K562 (cell line): ENCODE measurements around the gene SMAP2. TPM values are rescaled to one million over a fixed set of nuclear protein-coding genes. Genes with fewer than 3 reads are reported as not detected.

Experiments used
- ATAC-seq: fragments of 200-7000 bp; cut with Tn5 transposase; 3 replicates; pipeline ENCODE4 v1.9.1; 2020; ENCODE audit warnings: moderate library complexity
- BruUV-seq: library from RNA; stranded (reverse); fragments of 400-500 nt; replicated peaks from 2 replicates; lab custom pipeline; 2021; lab: Mats Ljungman, UMichigan
- CTCF ChIA-PET: fragments of 300-600 bp; formaldehyde crosslinking; extraction: SDS; loops from one replicate; lab custom pipeline; 2021; ENCODE audit warnings: low intra/inter-chr PET ratio; lab: Yijun Ruan, JAX
- POLR2A ChIA-PET: fragments of 300-600, 350-650 bp; sonication (Branson Sonifier 250); formaldehyde crosslinking; extraction: SDS; loops from one replicate; lab custom pipeline; 2021; ENCODE audit warnings: antibody characterized with exemption, inconsistent platforms; lab: Yijun Ruan, JAX
- DNase-seq, 4 experiments: peaks; one replicate each; pipeline versions ENCODE4 v3.0.0 to v3.0.0-alpha.2; 2011 to 2018; ENCODE audit warnings: low spot score in 3 of 4, mixed read lengths in 3 of 4; ENCODE audit errors: extremely low read depth in 1 of 4
- FAIRE-seq: peaks from 2 replicates; lab custom pipeline; 2011; peaks lifted over from hg19 to GRCh38; lab: Jason Lieb, UNC
- H2AFZ ChIP-seq: 2 replicates; pipeline ENCODE4 v1.6.0; 2011; ENCODE audit warnings: low read depth, low read length, control low read depth, inconsistent platforms
- H3K27ac ChIP-seq: fragments of 200-600 bp; 3 replicates; pipeline ENCODE4 v1.8.0; 2011; ENCODE audit warnings: low read depth, mild to moderate bottlenecking, control low read depth, inconsistent platforms, low read length, moderate library complexity, mixed read lengths; ENCODE audit errors: extremely low read depth
- H3K27me3 ChIP-seq, 2 experiments: fragments of 300-600 bp in 1 of 2; 2 replicates in 1 of 2; 3 replicates in 1 of 2; pipeline versions ENCODE4 v1.6.0 to v1.8.0; 2011; ENCODE audit warnings: inconsistent platforms in 2 of 2, low read length in 2 of 2, mild to moderate bottlenecking in 1 of 2, mixed read lengths in 1 of 2, moderate library complexity in 1 of 2; ENCODE audit not compliant: control insufficient read depth in 2 of 2, insufficient read depth in 2 of 2
- H3K36me3 ChIP-seq: fragments of 300-600 bp; 3 replicates; pipeline ENCODE4 v1.8.0; 2011; ENCODE audit warnings: mild to moderate bottlenecking, low read length, inconsistent platforms; ENCODE audit not compliant: control insufficient read depth, insufficient read depth
- H3K4me1 ChIP-seq, 2 experiments: fragments of 200-600 bp in 1 of 2; replicated peaks in 1 of 2; 2 replicates in 1 of 2; 3 replicates in 1 of 2; pipeline versions ENCODE4 v1.5.1 to v1.8.0; 2011; ENCODE audit warnings: inconsistent platforms in 2 of 2, low read length in 2 of 2, mild to moderate bottlenecking in 1 of 2, mixed read lengths in 1 of 2, moderate library complexity in 1 of 2; ENCODE audit not compliant: control insufficient read depth in 2 of 2, insufficient read depth in 2 of 2
- H3K4me2 ChIP-seq: 2 replicates; pipeline ENCODE4 v1.6.1; 2011; ENCODE audit warnings: low read length, control low read depth, inconsistent platforms, mixed read lengths; ENCODE audit not compliant: insufficient read depth
- H3K4me3 ChIP-seq: fragments of 200-600 bp; sonication (generic), shearing (Covaris generic); 2 replicates; pipeline ENCODE4 v1.5.1; 2016; ENCODE audit warnings: control low read depth, inconsistent platforms
- H3K79me2 ChIP-seq: fragments of 200-600 bp; 3 replicates; pipeline ENCODE4 v1.8.0; 2011; ENCODE audit warnings: low read length, inconsistent platforms; ENCODE audit not compliant: control insufficient read depth, insufficient read depth
- H3K9ac ChIP-seq, 2 experiments: 2 replicates each; pipeline versions ENCODE4 v1.6.0 to v1.6.1; 2011; ENCODE audit warnings: low read depth in 2 of 2, low read length in 2 of 2, control low read depth in 1 of 2, inconsistent platforms in 1 of 2, mild to moderate bottlenecking in 1 of 2, mixed read lengths in 1 of 2; ENCODE audit not compliant: insufficient read depth in 1 of 2
- H3K9me1 ChIP-seq: one replicate; pipeline ENCODE4 v1.6.0; 2011; ENCODE audit warnings: inconsistent platforms, mild to moderate bottlenecking, low read length, moderate library complexity; ENCODE audit not compliant: control insufficient read depth, insufficient read depth
- H3K9me3 ChIP-seq: replicated peaks from 2 replicates; pipeline ENCODE4 v1.5.1; 2011; ENCODE audit warnings: low read depth, low read length, inconsistent platforms; ENCODE audit not compliant: control insufficient read depth, insufficient read depth
- H4K20me1 ChIP-seq: replicated peaks from 2 replicates; pipeline ENCODE4 v1.6.1; 2011; ENCODE audit warnings: low read length, inconsistent platforms, mixed read lengths; ENCODE audit not compliant: control insufficient read depth, insufficient read depth
- CCNT2 ChIP-seq: IDR thresholded peaks from 2 replicates; pipeline ENCODE4 v1.6.1; 2011; ENCODE audit warnings: borderline replicate concordance, low read depth, mild to moderate bottlenecking, moderate library complexity, mixed read lengths, low read length; ENCODE audit not compliant: insufficient read length; ENCODE audit errors: extremely low read depth
- ERF ChIP-seq: fragments of 450-650 bp; formaldehyde crosslinking; IDR thresholded peaks from 2 replicates; pipeline ENCODE4 v1.4.0; 2020; ENCODE audit warnings: mild to moderate bottlenecking, mixed read lengths
- FOSL1 ChIP-seq: fragments of 200-800 bp; sonication (Bioruptor generic); conservative IDR thresholded peaks from 2 replicates; pipeline ENCODE4 v1.6.1; 2016; ENCODE audit warnings: missing genetic modification characterization, missing compliant biosample characterization
- MAZ ChIP-seq, 2 experiments: fragments of 450-650 bp in 1 of 2; sonication (generic) in 1 of 2; formaldehyde crosslinking; IDR thresholded peaks in 1 of 2; conservative IDR thresholded peaks in 1 of 2; 2 replicates each; pipeline versions ENCODE4 v1.4.0 to v1.5.0; 2020; ENCODE audit warnings: mild to moderate bottlenecking in 1 of 2, missing genetic modification reagents in 1 of 2
- POLR3G ChIP-seq: IDR thresholded peaks from 2 replicates; pipeline ENCODE4 v1.6.1; 2011; ENCODE audit not compliant: insufficient read length, insufficient replicate concordance; ENCODE audit errors: extremely low read depth
- RBM14 ChIP-seq: fragments of 200-400 bp; formaldehyde crosslinking; IDR thresholded peaks from 2 replicates; pipeline ENCODE4 v1.6.1; 2018; ENCODE audit warnings: low read depth, mild to moderate bottlenecking, low read length, moderate library complexity, borderline replicate concordance; ENCODE audit not compliant: insufficient read depth
- RBM34 ChIP-seq: fragments of 200-400 bp; formaldehyde crosslinking; IDR thresholded peaks from 2 replicates; pipeline ENCODE4 v1.6.1; 2018; ENCODE audit warnings: low read length, borderline replicate concordance; ENCODE audit not compliant: insufficient read depth
- TCF7L2 ChIP-seq: fragments of 150-350 bp; IDR thresholded peaks from 2 replicates; pipeline ENCODE4 v1.6.1; 2016; ENCODE audit warnings: low read depth, mild to moderate bottlenecking, low read length, moderate library complexity
- ZNF124 ChIP-seq: sonication (generic); formaldehyde crosslinking; IDR thresholded peaks from 2 replicates; pipeline ENCODE4 v1.8.1; 2022; ENCODE audit warnings: missing genetic modification reagents
- ZSCAN32 ChIP-seq: fragments of 450-650 bp; formaldehyde crosslinking; IDR thresholded peaks from 2 replicates; pipeline ENCODE4 v1.4.0; 2020; ENCODE audit warnings: mild to moderate bottlenecking, moderate library complexity
- WGBS: fragments of 100-300 bp; shearing (Covaris generic); methylation state at CpG from one replicate; pipeline ENCODE4 v1.1.6; 2016; ENCODE audit warnings: low coverage, mixed read lengths; ENCODE audit not compliant: insufficient coverage; ENCODE audit errors: missing lambda C conversion rate; 5-methylcytosine and 5-hydroxymethylcytosine counted together
- in situ Hi-C: fragments of 300-500 bp; cut with MboI; formaldehyde crosslinking; loops from 4 replicates; pipeline ENCODE4 v1.15.0; 2018; ENCODE audit warnings: inconsistent platforms, mixed read lengths
- intact Hi-C: fragments of 100-400 bp; cut with micrococcal nuclease; formaldehyde crosslinking; loops from 2 replicates; pipeline ENCODE4 v1.14.2; 2022
- polyA plus RNA-seq, 8 experiments: library from polyadenylated mRNA; depleted of rRNA in 4 of 8; stranded (reverse) in 5 of 8; unstranded in 3 of 8; fragments of >200 nt; fragmentation: Nextera tagmentation in 2 of 8; fragmentation: Illumina TruSeq in 1 of 8; extraction: Ambion mirVana in 2 of 8; extraction: Trizol in 1 of 8; gene quantifications; 2 replicates each; pipeline versions ENCODE4 v1.2.1 to v1.2.3, GENCODE V29; 2011 to 2014; ENCODE audit warnings: inconsistent platforms in 1 of 8, missing spikeins in 1 of 8
- total RNA-seq, 7 experiments: library from RNA; depleted of rRNA in 6 of 7; stranded (reverse); fragments of >200 nt in 6 of 7; fragmentation: Illumina TruSeq in 2 of 7; extraction: Trizol in 2 of 7; gene quantifications; 2 replicates each; pipeline versions ENCODE4 v1.2.1 to v1.2.3, GENCODE V29; 2011 to 2021; ENCODE audit warnings: low replicate concordance in 1 of 7
- TF ChIP-seq, protein P1 (sequence below): fragments of 250-450 bp; sonication (Bioruptor Pico); IDR thresholded peaks from 2 replicates; pipeline ENCODE4 v1.8.0; 2022; ENCODE audit warnings: moderate library complexity, mild to moderate bottlenecking, inconsistent platforms
- TF ChIP-seq, protein P2 (sequence below): sonication (generic); formaldehyde crosslinking; IDR thresholded peaks from 2 replicates; pipeline ENCODE4 v1.8.1; 2023; ENCODE audit warnings: mild to moderate bottlenecking, missing genetic modification reagents

Gene SMAP2
- total and polyA plus RNA-seq, 9 of the 15 experiments (the other 6 are each of a cell fraction or from before 2014, with no cell fraction given) = 38.7 to 212 (median 94.1) TPM

DNA sequence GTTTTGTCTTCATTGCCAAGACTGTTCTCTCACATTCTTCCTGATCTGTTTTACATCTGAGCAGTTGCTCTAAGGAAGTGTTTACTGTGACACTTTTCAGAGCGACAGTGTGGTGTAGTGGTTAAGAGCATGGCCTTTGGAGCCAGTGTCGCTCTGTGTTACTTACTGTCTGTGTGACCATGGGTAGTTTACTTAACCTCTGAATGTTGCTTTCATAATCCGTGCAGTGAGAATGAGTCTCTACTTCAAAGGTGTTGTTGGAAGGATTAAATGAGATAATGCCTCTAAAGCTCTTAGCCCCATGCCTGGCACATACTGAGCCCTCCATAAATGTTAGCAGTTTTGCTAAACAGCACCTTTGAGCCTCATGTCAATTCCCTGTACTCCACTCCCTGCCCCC is 40.8 kb downstream of the SMAP2 start:
- H3K9me1 ChIP-seq = no peaks in the 10 kb centered on the region
- H2AFZ ChIP-seq = no peak overlapping the region
- FAIRE-seq = no peak
- H3K4me1 ChIP-seq = no peaks in the 10 kb centered on the region
- H3K27ac ChIP-seq = no peak overlapping the region
- no peak overlapping the region for H3K4me3 ChIP-seq
- no peak overlapping the region for H3K9ac ChIP-seq
- POLR2A ChIA-PET = interaction anchor here (1.2 kb wide), 1 partner anchor 10 kb away, joined by 5 read pairs; no protein-coding TSS in a partner anchor
- TF ChIP-seq MAZ (CRISPR knock-in tag; conservative IDR thresholded peaks at IDR 0.05 in 1 of 2, IDR thresholded peaks at IDR 0.05 in 1 of 2) (no peak), ERF (CRISPR knock-in tag) (no peak), RBM14 (no peak), FOSL1 (tag) (no peak), ZSCAN32 (CRISPR knock-in tag) (no peak), RBM34 (no peak), CCNT2 (no peak), TCF7L2 (no peak), ZNF124 (CRISPR knock-in tag) (no peak), POLR3G (no peak)
- TF ChIP-seq, protein P1, sequence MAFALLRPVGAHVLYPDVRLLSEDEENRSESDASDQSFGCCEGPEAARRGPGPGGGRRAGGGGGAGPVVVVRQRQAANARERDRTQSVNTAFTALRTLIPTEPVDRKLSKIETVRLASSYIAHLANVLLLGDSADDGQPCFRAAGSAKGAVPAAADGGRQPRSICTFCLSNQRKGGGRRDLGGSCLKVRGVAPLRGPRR (CRISPR knock-in tag) = no peak
- TF ChIP-seq, protein P2, sequence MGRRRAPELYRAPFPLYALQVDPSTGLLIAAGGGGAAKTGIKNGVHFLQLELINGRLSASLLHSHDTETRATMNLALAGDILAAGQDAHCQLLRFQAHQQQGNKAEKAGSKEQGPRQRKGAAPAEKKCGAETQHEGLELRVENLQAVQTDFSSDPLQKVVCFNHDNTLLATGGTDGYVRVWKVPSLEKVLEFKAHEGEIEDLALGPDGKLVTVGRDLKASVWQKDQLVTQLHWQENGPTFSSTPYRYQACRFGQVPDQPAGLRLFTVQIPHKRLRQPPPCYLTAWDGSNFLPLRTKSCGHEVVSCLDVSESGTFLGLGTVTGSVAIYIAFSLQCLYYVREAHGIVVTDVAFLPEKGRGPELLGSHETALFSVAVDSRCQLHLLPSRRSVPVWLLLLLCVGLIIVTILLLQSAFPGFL (CRISPR knock-in tag) = no peak
- CTCF ChIA-PET = no interaction called here
- H4K20me1 ChIP-seq = no peaks in the 10 kb centered on the region
- H3K4me2 ChIP-seq = no peak overlapping the region
- DNase-seq = no peak
- no TSS peak for BruUV-seq
- no peaks in the 10 kb centered on the region for H3K9me3 ChIP-seq
- H3K79me2 ChIP-seq = peaks cover 14% of the 10 kb centered on the region; the same call in 2 of the 3 replicates
- intact Hi-C loops = no loop called here
- peaks cover 96% of the 10 kb centered on the region for H3K36me3 ChIP-seq
- no peaks in the 10 kb centered on the region for H3K27me3 ChIP-seq
- in situ Hi-C loops = no loop called here
- ATAC-seq = no peak
- 96% methylated on average over 3 of the region's 3 CpGs for WGBS
